Measurements from ENCODE around the gene HLA-C. TPM values are rescaled to one million over a fixed set of nuclear protein-coding genes. Genes with fewer than 3 reads are reported as not detected.
"Not testable (repeated sequence)": the region's sequence is repeated elsewhere in the genome, so short reads cannot be mapped to it uniquely, and the experiment has no call there.

Gene HLA-C
- total RNA-seq, 2 experiments from 2014 or later, result 1,977 to 1,996 TPM

- CTCF ChIA-PET, result interaction anchor here (1.5 kb wide), 1 partner anchor 106 kb away, joined by 4 read pairs; no protein-coding TSS in a partner anchor
- H3K27ac ChIP-seq (ENCODE audit: low read depth in 1 of 2, low read length in 2 of 2); H3K4me3 ChIP-seq (ENCODE audit: low read length); H3K4me3 Mint-ChIP-seq; H3K27me3 Mint-ChIP-seq; H3K27me3 ChIP-seq (ENCODE audit: control insufficient read depth in 1 of 2, insufficient read depth in 2 of 2, low read length in 2 of 2); intact Hi-C loops (cut with DNase I, micrococcal nuclease); H3K4me1 ChIP-seq (ENCODE audit: insufficient read depth, low read length); H3K36me3 ChIP-seq (ENCODE audit: insufficient read depth, low read length): not testable (repeated sequence)
- peaks cover 8 to 14% of the 10 kb centered on the region in 2 experiments for H3K9me3 ChIP-seq (ENCODE audit: control insufficient read depth in 1 of 2, insufficient read depth in 1 of 2, low read length in 2 of 2)
- ATAC-seq (ENCODE audit: poor library complexity) (peak; percentile 55), DNase-seq (peak; percentile 49 to 84 (median 68))
- Mint-ChIP-seq H3K36me3 (ENCODE audit: low read depth) (peaks cover 13% of the 10 kb centered on the region), H3K9me3 (peaks cover 13% of the 10 kb centered on the region), H3K4me1 (ENCODE audit: low read depth) (peaks cover 24% of the 10 kb centered on the region), H3K27ac (peak overlapping the region; percentile 49)
- POLR2A ChIA-PET, result interaction anchor here (1.0 to 2.2 kb wide), 3 partner anchors 9 to 62 kb away, joined by 7 to 25 read pairs (median 10); no protein-coding TSS in a partner anchor
These were observed 11.9 kb downstream of the HLA-C start for GRCh38 chr6:31259995-31260394.

DNA sequence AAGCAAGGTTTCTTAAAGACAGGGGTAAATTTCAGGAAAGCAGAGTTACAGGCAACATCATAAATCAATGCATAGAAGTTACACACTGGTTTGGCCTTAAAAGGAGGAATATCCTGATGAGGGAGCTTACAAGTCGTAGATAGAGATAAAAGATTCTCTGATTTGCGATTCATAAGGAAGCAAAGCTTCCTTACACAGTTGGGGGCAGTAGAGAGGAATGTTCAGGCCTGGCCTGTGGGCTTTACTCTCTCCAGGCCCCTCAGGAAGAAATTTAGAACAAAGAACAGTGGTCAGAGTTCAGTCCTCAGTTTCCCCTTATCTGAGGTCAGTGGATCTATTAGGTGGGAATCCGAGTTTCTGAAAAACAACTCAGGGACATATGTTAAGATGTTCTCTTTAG is 19.3 kb downstream of the HLA-C start:
- Mint-ChIP-seq H3K27me3 (peaks cover 18% of the 10 kb centered on the region), H3K27ac (no peak overlapping the region), H3K9me3 (peaks cover 6% of the 10 kb centered on the region), H3K36me3 (ENCODE audit: low read depth) (no peaks in the 10 kb centered on the region), H3K4me1 (ENCODE audit: low read depth) (no peaks in the 10 kb centered on the region), H3K4me3 (no peak overlapping the region)
- DNase-seq (peak in 2 of 14 experiments; percentile 4 to 23), ATAC-seq (ENCODE audit: poor library complexity) (no peak)
- Histone ChIP-seq H3K9me3 (ENCODE audit: control insufficient read depth in 1 of 2, insufficient read depth in 1 of 2, low read length in 2 of 2) (peaks cover 0 to 11% of the 10 kb centered on the region in 2 experiments), H3K4me3 (ENCODE audit: low read length) (no peak overlapping the region), H3K27ac (ENCODE audit: low read depth in 1 of 2, low read length in 2 of 2) (no peak overlapping the region), H3K4me1 (ENCODE audit: insufficient read depth, low read length) (no peaks in the 10 kb centered on the region), H3K36me3 (ENCODE audit: insufficient read depth, low read length) (no peaks in the 10 kb centered on the region), H3K27me3 (ENCODE audit: control insufficient read depth in 1 of 2, insufficient read depth in 2 of 2, low read length in 2 of 2) (no peaks in the 10 kb centered on the region)
- intact Hi-C loops (cut with DNase I, micrococcal nuclease), result no loop called here
- TF ChIP-seq, protein P1, sequence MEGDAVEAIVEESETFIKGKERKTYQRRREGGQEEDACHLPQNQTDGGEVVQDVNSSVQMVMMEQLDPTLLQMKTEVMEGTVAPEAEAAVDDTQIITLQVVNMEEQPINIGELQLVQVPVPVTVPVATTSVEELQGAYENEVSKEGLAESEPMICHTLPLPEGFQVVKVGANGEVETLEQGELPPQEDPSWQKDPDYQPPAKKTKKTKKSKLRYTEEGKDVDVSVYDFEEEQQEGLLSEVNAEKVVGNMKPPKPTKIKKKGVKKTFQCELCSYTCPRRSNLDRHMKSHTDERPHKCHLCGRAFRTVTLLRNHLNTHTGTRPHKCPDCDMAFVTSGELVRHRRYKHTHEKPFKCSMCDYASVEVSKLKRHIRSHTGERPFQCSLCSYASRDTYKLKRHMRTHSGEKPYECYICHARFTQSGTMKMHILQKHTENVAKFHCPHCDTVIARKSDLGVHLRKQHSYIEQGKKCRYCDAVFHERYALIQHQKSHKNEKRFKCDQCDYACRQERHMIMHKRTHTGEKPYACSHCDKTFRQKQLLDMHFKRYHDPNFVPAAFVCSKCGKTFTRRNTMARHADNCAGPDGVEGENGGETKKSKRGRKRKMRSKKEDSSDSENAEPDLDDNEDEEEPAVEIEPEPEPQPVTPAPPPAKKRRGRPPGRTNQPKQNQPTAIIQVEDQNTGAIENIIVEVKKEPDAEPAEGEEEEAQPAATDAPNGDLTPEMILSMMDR (IDR thresholded peaks at IDR 0.05), result no peak
- POLR2A ChIA-PET, result interaction anchor here (0.9 kb wide), 1 partner anchor 49 kb away, joined by 3 read pairs; no protein-coding TSS in a partner anchor
- CTCF ChIA-PET, result interaction anchor here (1.2 kb wide), 1 partner anchor 114 kb away, joined by 4 read pairs; no protein-coding TSS in a partner anchor

DNA sequence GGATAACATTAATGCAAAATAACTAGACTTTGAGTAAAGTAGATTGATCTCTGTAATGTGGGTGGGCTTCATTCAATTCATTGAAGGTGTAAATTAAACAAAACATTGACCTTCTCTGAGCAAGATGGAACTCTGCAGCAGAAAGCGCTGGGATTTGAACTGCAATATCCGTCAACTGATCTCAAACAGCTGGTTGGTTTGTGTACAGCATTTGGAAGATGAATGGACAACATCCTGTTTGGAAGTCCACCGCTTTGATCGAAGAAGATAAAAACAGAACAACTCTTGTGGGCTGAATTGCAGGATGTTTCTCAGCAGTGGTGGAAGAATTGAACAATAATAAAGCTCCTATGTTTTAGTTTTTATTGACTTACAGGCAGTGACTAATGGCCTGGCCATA is 20.6 kb downstream of the HLA-C start:
- no peak overlapping the region for H3K4me3 Mint-ChIP-seq
- Histone ChIP-seq H3K4me3 (ENCODE audit: low read length) (no peak overlapping the region), H3K27ac (ENCODE audit: low read depth in 1 of 2, low read length in 2 of 2) (no peak overlapping the region), H3K27me3 (ENCODE audit: control insufficient read depth in 1 of 2, insufficient read depth in 2 of 2, low read length in 2 of 2) (peaks cover 0 to 6% of the 10 kb centered on the region in 2 experiments), H3K36me3 (ENCODE audit: insufficient read depth, low read length) (no peaks in the 10 kb centered on the region), H3K9me3 (ENCODE audit: control insufficient read depth in 1 of 2, insufficient read depth in 1 of 2, low read length in 2 of 2) (peaks cover 0 to 14% of the 10 kb centered on the region in 2 experiments), H3K4me1 (ENCODE audit: insufficient read depth, low read length) (no peaks in the 10 kb centered on the region)
- CTCF ChIA-PET, result no interaction called here
- POLR2A ChIA-PET, result no interaction called here
- no peaks in the 10 kb centered on the region for H3K36me3 Mint-ChIP-seq (ENCODE audit: low read depth)
- H3K27me3 Mint-ChIP-seq, result peaks cover 23% of the 10 kb centered on the region
- peaks cover 10% of the 10 kb centered on the region for H3K9me3 Mint-ChIP-seq
- no peak for DNase-seq
- no peaks in the 10 kb centered on the region for H3K4me1 Mint-ChIP-seq (ENCODE audit: low read depth)
- no peak for ATAC-seq (ENCODE audit: poor library complexity)
- intact Hi-C loops (cut with DNase I, micrococcal nuclease), result no loop called here
- TF ChIP-seq, protein P1 (IDR thresholded peaks at IDR 0.05), result no peak
- no peak overlapping the region for H3K27ac Mint-ChIP-seq

DNA sequence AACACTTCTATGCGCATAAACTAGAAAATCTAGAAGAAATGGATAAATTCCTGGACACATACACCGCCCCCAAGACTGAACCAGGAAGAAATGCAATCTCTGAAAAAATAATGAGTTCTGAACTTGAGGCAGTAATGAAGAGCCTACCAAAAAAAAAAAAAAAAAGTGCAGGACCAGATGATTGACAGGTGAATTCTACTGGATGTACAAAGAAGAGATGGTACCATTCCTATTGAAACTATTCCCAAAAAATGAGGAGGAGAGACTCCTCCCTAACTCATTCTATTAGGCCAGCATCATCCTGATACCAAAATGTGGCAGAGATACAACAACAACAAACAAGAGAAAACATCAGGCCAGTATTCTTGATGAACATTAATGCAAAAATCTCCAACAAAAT is 22.7 kb downstream of the HLA-C start:
- CTCF ChIA-PET, result no interaction called here
- Mint-ChIP-seq H3K27ac (no peak overlapping the region), H3K36me3 (ENCODE audit: low read depth) (no peaks in the 10 kb centered on the region), H3K9me3 (peaks cover 10% of the 10 kb centered on the region), H3K27me3 (peaks cover 23% of the 10 kb centered on the region), H3K4me1 (ENCODE audit: low read depth) (peaks cover 4% of the 10 kb centered on the region), H3K4me3 (no peak overlapping the region)
- DNase-seq (no peak), ATAC-seq (ENCODE audit: poor library complexity) (no peak)
- Histone ChIP-seq H3K27ac (ENCODE audit: low read depth in 1 of 2, low read length in 2 of 2) (no peak overlapping the region), H3K4me3 (ENCODE audit: low read length) (no peak overlapping the region), H3K27me3 (ENCODE audit: control insufficient read depth in 1 of 2, insufficient read depth in 2 of 2, low read length in 2 of 2) (peaks cover 0 to 6% of the 10 kb centered on the region in 2 experiments), H3K9me3 (ENCODE audit: control insufficient read depth in 1 of 2, insufficient read depth in 1 of 2, low read length in 2 of 2) (peaks cover 0 to 14% of the 10 kb centered on the region in 2 experiments), H3K36me3 (ENCODE audit: insufficient read depth, low read length) (no peaks in the 10 kb centered on the region), H3K4me1 (ENCODE audit: insufficient read depth, low read length) (no peaks in the 10 kb centered on the region)
- TF ChIP-seq, protein P1 (IDR thresholded peaks at IDR 0.05), result no peak
- intact Hi-C loops (cut with DNase I, micrococcal nuclease), result no loop called here
- POLR2A ChIA-PET, result no interaction called here

Measured in CD4-positive, alpha-beta T cell (primary cell).